ENCODE results near the gene KAZN.

DNA sequence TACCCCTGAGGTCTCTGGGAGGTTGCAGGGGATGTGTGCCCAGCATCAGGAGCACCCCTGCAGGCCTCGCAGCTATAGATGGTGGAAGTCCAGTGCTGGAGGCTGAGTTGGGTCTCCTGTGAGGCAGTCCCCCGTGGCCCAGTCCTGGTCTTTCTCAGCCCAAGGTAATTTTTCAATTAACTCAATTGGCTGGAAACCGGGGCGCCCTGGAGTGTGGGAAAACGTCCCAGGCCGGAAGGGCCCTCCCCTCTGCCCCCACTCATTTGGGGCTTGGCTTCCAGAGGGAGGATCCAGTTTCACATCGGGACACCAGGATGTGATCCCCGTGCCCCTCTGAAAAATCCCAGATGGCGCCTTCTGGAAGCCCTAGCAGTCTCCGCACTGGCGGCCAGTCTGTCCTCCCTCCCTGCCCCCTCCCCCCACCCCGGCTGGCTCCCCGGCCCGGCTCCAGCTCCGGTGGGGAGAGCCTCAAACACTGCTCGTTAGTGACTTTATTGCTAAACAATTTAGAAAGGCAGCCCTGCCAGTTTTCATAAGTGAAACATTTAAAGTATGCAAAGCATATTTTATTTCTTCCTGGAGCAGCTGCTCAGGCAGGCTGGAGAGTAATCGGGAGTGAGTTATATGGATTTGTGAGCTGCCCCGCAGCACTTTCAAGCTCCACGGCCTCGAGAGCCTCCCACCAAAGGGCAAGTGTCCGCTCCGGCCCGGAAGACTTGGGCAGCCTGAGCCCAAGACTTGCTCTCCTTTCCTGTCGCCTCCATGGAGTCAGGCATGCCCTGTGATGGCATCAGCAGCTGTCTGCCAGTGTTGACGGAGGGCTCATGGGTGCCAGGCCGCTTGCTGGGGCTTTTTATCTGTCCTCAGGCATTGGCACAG, 346.9 kb downstream of the KAZN start:
- TF ChIP-seq ZBTB7A (IDR thresholded peaks at IDR 0.05; ENCODE audit: low read depth): no peak
- no peak; the same call in 1 of the 2 replicates for TF ChIP-seq RAD21 (IDR thresholded peaks at IDR 0.05; ENCODE audit: low read depth)
- peak; percentile 98 for TF ChIP-seq EP300 (IDR thresholded peaks at IDR 0.05; ENCODE audit: borderline replicate concordance)
- no peak for TF ChIP-seq CEBPB (IDR thresholded peaks at IDR 0.05)
- TF ChIP-seq, protein P1, sequence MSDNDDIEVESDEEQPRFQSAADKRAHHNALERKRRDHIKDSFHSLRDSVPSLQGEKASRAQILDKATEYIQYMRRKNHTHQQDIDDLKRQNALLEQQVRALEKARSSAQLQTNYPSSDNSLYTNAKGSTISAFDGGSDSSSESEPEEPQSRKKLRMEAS (IDR thresholded peaks at IDR 0.05): peak; percentile 85
- peak; percentile 47; the same call in 1 of the 2 replicates for TF ChIP-seq EGR1 (IDR thresholded peaks at IDR 0.05)
